Right ventricle myocardium inferior (tissue), 1 donor: ENCODE measurements around the gene STIP1. TPM values are rescaled to one million over a fixed set of nuclear protein-coding genes. Genes with fewer than 3 reads are reported as not detected.
A peak's percentile ranks its signal among the peaks of the same experiment; 100 is the strongest.

ENCODE experiments used
- ATAC-seq: fragments of 200-7000 bp; cut with Tn5 transposase; one replicate; pipeline ENCODE4 v1.9.1; 2020; ENCODE audit warnings: mild to moderate bottlenecking, moderate library complexity
- DNase-seq: peaks from one replicate; pipeline ENCODE4 v3.0.0; 2021; ENCODE audit errors: missing footprints
- intact Hi-C: fragments of 100-400 bp; cut with DNase I; formaldehyde crosslinking; loops from one replicate; pipeline ENCODE4 v1.11.0; 2022
- total RNA-seq: library from RNA; stranded (reverse); fragmentation: NEBNext Ultra II Directional; extraction: Animal tissue kit (Norgen Biotek cat#: 25700); gene quantifications from one replicate; pipeline ENCODE4 v1.2.1, GENCODE V29; 2021
- donor health status: DM: no; HTN: yes; CAD: no; lungs with severe emphysema.

Gene STIP1
- total RNA-seq, 1 donor from 2014 or later: 124 TPM

- peak; percentile 61 for DNase-seq
- no peak for ATAC-seq
- intact Hi-C loops: no loop called here
Measured at GRCh38 chr11:64208796-64209562, 23.0 kb downstream of the STIP1 start.

DNA sequence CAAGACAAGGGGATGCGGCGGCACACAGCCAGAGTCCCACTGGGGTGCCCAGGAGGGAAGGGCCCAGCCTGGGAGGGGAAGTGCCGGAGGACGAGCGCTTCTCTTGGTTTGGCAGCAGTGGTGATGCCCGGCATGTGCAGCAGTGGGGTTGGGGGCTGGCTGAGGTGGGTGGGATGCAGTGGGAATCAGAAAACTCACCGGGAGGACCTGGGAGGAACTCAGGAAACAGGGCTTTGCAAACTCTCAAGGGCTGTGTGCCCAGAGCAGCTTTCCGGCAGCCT is 23.5 kb downstream of the STIP1 start:
- DNase-seq: no peak
- intact Hi-C loops: no loop called here
- no peak for ATAC-seq

- intact Hi-C loops: no loop called here
- no peak for ATAC-seq
- DNase-seq: peak; percentile 58
Measured at GRCh38 chr11:64210301-64211020, 24.5 kb downstream of the STIP1 start.

- ATAC-seq (no peak), DNase-seq (peak; percentile 62)
- intact Hi-C loops: no loop called here
Measured at GRCh38 chr11:64211181-64211872, 25.4 kb downstream of the STIP1 start.

GRCh38 chr11:64216879-64217278 is 30.9 kb downstream of the STIP1 start:
- intact Hi-C loops: no loop called here
- no peak for ATAC-seq
- no peak for DNase-seq

DNA sequence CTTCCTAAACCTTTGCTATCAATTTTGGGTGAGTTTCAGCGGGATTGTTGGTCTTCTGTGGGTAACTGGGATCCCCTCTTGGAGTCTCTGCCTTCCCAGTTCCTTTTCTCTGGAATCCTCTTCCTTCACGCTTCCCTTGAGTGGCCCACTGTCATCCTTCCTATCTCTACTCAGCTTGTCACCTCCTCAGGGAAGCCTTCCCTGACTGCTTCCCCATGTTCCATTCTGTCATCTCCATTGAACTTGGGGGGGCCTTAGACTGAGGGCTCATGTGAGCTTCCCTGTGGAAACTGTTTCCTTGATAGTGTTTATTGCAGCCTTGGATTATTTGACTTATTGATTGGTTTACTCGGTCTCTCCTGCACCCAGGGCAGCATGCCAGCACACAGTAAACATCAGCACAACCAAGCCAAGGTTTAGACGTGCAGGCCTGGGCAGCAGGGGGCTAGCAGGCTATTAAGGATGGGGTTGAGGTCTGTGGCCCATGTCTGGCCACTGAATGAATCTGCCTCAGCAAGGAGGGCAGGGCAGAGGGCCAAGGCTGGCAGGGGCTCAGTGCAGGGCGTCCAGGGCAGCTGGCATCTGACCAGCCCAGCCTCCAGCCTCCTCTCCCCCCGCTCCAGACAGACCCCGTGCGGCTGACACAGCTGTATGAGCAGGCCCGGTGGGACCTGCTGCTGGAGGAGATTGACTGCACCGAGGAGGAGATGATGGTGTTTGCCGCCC is 32.8 kb downstream of the STIP1 start:
- intact Hi-C loops: no loop called here
- DNase-seq (peak; percentile 15), ATAC-seq (peak; percentile 4)

GRCh38 chr11:64219354-64219684 is 33.3 kb downstream of the STIP1 start:
- ATAC-seq (peak; percentile 3), DNase-seq (peak; percentile 53)
- intact Hi-C loops: no loop called here

DNA sequence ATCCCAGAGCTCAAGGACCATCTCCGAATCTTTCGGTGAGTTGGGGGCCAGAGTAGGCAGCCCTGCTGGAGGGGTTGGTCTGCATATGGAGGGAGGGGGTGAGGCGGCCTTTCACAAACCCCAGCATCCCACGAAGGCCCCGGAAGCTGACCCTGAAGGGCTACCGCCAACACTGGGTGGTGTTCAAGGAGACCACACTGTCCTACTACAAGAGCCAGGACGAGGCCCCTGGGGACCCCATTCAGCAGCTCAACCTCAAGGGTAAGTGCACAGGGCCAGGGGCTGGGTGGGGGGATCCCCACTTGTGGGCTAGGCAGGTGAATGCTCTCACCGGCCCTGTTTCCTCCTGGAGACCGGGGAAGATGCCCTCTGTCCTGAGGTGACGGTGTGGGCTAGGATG is 33.8 kb downstream of the STIP1 start:
- no peak for ATAC-seq
- peak; percentile 34 for DNase-seq
- intact Hi-C loops: no loop called here

- peak; percentile 27 for DNase-seq
- intact Hi-C loops: no loop called here
- no peak for ATAC-seq
Measured at GRCh38 chr11:64220271-64220670, 34.3 kb downstream of the STIP1 start.

- intact Hi-C loops: no loop called here
- ATAC-seq (no peak), DNase-seq (peak; percentile 35)
Measured at GRCh38 chr11:64220798-64221197, 34.8 kb downstream of the STIP1 start.

DNA sequence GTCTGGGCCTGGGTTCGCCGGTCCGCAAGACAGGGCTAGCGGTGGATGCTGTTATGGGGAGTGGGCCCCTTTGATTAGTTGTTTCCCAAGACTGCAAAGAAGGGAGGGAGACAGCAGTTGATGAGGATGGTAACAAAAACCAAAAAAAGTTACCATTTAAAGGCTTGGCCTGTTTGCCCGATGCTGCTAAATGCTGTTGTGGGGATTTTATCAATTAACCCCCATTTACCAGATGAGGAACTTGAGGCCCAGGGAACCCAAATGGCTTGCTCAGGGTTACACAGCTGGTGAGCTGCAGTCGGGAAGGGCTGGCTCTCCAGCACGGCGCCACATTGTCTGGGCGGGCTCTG is 36.7 kb downstream of the STIP1 start:
- DNase-seq (no peak), ATAC-seq (no peak)
- intact Hi-C loops: no loop called here

- DNase-seq: peak; percentile 63
- intact Hi-C loops: no loop called here
- no peak for ATAC-seq
Measured at GRCh38 chr11:64223001-64223651, 37.2 kb downstream of the STIP1 start.

- intact Hi-C loops: no loop called here
- no peak for ATAC-seq
- peak; percentile 64 for DNase-seq
Measured at GRCh38 chr11:64224151-64224890, 38.4 kb downstream of the STIP1 start.

GRCh38 chr11:64224891-64225607 is 39.1 kb downstream of the STIP1 start:
- ATAC-seq: no peak
- intact Hi-C loops: no loop called here
- peak; percentile 63 for DNase-seq

DNA sequence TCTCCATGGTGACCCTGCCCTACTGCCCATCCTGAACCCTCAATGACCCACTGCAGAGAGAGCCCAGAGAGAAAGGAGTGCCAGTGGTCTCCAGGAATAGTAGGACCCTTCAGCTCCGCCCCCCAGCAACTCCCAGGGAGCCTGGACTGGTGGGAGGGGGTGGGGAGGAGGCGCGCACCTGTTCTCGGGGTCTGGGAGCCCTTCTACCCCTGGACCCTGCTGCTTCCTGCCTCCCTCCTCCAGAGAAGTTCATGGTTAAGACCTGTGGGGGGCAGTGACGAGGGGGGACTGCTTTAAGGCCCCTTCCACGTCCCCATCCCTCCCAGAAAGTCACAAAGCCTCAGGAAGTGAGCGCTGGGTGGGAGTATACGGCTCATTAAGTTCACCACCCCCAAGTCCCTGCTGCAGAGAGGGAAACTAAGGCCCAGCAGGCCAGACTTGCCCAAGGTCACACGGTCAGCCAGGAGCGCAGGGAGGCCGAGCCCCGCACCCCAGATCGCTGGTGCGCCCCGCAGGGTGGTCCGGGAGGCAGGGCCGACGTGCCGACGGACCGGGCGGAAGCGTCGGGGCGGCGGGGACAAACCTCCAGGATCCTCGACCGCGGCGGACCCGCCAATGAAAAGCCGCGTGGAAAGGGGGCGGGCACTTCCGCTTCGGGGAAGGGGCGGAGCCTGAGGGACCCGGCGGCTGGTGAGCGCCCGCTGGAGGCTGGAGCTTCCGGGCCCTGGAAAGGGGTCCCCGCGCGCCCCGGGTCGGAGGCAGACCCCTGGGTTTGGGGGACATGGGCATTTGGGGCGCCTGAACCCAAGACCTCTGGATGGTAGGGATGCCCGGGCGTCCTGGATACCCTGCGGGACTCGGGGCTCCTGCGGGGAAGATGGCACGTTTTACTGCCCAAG is 39.9 kb downstream of the STIP1 start, which contains the start of the genes NUDT22 and TRPT1:
Gene NUDT22, plus strand, starts transcription at position 667 of the 899 bp plus-strand sequence. CDS start 379 bp downstream, outside the sequence.
Gene TRPT1, minus strand, starts transcription at position 579 of the 899 bp plus-strand sequence. Its CDS starts 326 bp downstream, at position 253.
- intact Hi-C loops: loop anchor here (1.0 kb wide), 1 partner anchor 41 kb away; no protein-coding TSS in a partner anchor
- DNase-seq (peak; percentile 94), ATAC-seq (peak; percentile 87)

GRCh38 chr11:64226507-64227051 is 40.6 kb downstream of the STIP1 start:
- intact Hi-C loops: loop anchor here (1.0 kb wide), 1 partner anchor 41 kb away; no protein-coding TSS in a partner anchor
- DNase-seq: peak; percentile 87

More at GRCh38 chr11:64226507-64227051, 40.6 kb downstream of the STIP1 start:
- peak; percentile 42 for ATAC-seq
